Activated CD4-positive, alpha-beta T cell treated with anti-CD3 and anti-CD28 coated beads, Interleukin-2, amount 50 U/mL, for 16 hours (primary cell): ENCODE data around the gene PSMB7.

Experiments
- DNase-seq: peaks from one replicate; pipeline ENCODE4 v3.0.0-alpha.2; 2020

The PSMB7 gene

DNA sequence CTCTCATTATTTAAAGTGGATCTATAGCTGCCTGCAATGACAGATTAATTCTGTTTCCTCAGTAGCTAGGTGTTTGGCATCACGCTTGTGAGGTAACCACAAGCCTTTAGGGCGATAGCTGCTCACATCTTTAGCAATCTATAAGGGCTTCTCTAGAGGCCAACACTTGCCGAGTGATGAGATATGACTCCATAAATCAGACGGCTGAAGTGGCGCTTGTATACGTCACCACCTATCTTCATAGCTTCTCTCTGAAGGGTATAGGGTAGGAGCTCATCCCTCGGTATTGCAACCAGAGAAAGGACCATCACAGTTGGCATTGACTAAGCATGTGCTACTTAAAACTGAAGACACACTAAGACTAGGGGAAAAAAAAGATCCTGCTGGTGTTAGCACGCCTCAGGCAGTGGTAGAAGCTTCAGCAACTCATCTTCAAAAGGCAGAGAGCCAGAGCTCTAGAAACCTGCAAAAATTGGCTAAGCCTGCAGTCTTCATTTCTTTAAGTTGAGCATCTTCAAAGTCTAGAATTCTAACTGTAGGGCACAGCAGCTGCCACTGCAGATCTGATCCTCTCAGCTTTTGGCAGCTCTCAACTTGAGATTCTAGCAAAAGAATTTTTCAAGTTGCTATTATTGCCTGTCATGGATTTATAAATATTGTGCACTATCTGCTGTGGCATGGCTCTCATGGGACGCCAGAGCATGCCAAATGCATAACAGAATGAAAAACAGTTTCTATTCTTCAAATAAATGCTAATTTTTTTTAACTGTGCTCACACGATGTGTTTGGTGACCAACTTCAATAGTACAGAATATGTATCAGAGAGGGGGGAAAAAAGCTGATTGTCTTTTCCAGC, 37.5 kb downstream of the PSMB7 start:
- no peak for DNase-seq

GRCh38 chr9:124376329-124376728, 38.9 kb downstream of the PSMB7 start:
- DNase-seq = no peak

DNA sequence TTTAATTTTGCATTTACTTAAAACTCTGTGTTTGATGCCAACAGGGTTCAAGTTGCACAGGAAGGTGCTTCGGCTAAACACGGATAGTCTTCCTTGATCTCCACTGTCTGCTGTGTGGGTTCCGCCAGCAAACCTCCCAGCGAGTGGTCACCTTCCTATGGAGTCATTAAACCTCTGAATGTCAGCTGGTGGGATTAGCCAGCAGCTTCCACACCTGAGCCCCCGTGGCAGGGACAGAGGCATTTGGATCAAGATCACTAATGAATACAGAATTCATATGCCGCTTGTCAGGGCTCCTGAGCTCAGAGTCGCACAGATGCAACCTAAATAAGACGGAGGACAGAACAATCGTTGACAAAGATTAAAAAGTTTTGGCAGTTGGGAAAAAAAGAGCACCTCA, 39.5 kb downstream of the PSMB7 start:
- no peak for DNase-seq

DNA sequence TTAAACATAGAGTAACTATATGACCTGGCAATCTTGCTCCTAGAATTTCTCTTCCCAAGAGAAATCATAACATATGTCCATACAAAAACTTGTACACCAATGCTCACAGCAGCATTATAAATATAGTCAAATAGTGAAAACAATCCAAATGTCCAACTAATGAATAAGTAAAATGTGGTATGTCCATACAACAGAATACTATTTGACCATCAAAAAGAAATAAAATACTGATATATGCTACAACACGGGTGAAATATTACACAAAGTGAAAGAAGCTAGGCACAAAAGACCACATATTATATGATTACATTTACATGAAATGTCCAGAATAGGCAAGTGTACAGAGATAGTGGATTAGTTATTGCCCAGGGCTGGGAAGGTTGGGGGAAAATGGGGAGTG, 41.4 kb downstream of the PSMB7 start:
- DNase-seq = no peak

GRCh38 chr9:124373386-124373785, 41.9 kb downstream of the PSMB7 start:
- DNase-seq = no peak

DNA sequence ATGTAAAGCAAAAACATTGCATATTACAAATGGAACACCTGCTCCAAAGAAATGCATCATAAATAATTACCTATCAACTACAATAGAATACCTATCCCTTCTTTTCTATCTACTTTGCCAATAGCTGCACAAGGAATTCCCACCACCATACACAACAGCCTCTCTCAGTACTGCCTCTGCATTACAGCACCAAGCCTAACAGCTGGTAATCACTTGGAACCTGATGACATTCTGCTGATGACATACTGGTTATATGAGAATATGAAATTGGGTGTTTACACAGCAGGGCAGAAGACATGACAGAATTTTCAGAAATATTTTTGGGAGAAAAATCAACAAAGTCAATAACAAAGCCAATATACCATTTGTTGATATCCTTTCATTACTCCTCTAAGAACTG, 43.2 kb downstream of the PSMB7 start:
- DNase-seq = no peak

- DNase-seq = no peak
Measured at GRCh38 chr9:124370896-124371582, 44.2 kb downstream of the PSMB7 start.

DNA sequence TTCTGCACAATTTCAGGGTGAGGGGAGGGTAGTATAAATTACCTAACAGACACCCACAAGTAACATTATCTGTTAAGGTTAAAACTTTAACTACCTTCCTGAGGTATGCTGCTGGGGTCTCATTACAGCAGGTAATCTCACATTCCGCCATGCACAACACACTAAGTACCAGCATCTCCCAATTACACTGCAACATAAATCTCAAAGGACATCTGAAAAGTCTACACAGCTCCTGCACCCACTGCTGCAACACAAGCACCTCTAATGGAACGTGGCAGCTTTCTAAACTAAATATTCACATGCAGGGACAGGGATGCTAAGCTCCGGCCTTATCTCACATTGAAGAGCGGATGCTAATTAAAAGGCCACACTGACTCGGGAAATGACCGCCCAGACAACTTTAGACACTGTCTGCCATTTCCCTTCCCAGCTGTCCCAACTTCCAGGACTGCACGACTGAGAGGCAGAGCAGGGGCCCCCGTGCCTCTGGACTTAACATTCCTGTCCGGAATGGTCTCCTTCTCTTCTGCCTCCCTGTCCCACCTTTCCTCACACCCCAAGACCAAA, 45.9 kb downstream of the PSMB7 start:
- no peak for DNase-seq

DNA sequence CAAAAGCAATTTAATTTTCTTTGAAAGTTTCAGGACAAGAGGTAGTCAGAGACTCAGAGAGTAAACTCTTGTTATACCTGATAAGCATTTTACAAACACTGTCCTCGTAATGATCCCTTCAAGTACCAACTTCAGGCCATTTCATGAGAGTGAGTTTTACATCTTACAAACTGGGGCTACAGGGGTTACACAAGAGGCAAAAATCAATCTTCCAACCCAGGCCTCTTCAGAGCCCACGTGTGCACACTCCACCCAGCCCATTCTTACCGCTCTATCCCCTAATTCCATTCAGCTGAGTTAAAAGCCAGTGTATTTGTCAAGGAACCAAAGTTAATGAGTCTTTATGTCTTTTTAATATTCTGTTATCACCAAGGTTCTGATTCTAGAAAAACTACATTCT, 46.5 kb downstream of the PSMB7 start:
- DNase-seq = no peak

GRCh38 chr9:124366476-124367220, 48.6 kb downstream of the PSMB7 start:
- no peak for DNase-seq

- DNase-seq = no peak
Measured at GRCh38 chr9:124365036-124365435, 50.2 kb downstream of the PSMB7 start.

DNA sequence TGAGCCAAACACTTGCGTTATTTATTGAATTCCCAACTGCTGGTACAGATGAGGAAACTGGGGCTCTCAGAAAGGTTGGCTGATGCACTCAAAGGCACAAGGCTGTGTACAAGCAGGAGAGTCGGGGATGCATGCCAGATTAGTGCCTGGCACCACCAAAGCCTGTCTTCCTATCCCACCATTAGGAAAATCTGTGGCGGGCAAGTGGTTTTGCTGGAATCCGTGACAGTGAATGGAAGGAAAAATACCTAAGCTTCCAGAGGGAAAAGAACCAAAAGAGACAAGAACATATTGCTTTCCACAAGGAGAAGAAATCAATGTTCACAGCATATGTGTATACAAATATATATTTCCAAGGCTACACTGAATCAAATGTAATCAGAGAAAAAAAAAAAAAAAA, 51.1 kb downstream of the PSMB7 start:
- DNase-seq = no peak

- DNase-seq = no peak
Measured at GRCh38 chr9:124363326-124364096, 51.7 kb downstream of the PSMB7 start.

DNA sequence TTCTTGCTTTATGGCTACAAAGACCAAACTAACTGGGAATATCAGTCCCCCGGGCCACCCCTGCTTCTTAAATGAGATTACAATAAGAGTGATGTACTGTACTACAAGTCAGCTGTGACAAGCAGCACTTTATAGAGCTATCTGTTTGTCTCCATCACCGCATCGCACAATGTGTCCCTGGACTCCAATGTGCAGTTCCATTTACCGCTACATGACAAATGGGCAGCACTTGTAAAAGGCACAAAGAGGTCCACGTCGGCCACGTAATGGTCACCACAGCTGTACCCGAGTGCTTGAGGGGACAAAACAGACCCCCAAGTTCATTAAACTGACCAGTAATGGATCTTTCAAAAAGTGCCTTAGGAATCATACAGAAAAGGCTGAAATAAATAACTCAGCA, 54.1 kb downstream of the PSMB7 start:
- no peak for DNase-seq

GRCh38 chr9:124359855-124360678, 55.2 kb downstream of the PSMB7 start:
- no peak for DNase-seq

DNA sequence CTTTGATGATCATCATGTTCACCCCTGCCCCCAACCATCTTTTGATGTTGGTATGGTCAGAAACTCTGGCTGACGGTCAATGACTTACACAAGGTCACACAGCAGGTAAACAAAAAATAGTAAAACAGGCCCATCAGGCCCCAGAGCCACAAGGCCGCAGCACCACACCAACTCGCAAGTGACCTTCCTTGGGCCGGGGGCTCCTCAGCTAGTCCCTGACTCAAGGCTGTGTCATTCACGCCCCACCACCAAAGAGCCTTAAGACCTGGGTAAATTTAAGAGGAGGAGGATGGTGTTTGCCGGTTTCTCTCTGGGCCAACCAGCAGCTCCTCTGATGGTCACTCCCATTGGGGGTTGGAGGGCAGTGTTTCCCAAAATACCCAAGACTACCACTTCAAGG, 55.8 kb downstream of the PSMB7 start:
- DNase-seq = no peak

- no peak for DNase-seq
Measured at GRCh38 chr9:124358631-124359030, 56.6 kb downstream of the PSMB7 start.

- no peak for DNase-seq
Measured at GRCh38 chr9:124357721-124358361, 57.4 kb downstream of the PSMB7 start.

- DNase-seq = no peak
Measured at GRCh38 chr9:124356745-124357390, 58.4 kb downstream of the PSMB7 start.

GRCh38 chr9:124355941-124356744, 59.1 kb downstream of the PSMB7 start:
- no peak for DNase-seq
